GM18519 (cell line): ENCODE results near the gene PCDHA8.
"Not testable (repeated sequence)": the region's sequence is repeated elsewhere in the genome, so short reads cannot be mapped to it uniquely, and the experiment has no call there.

Experiments used
- ATAC-seq: cut with Tn5 transposase; IDR thresholded peaks from one replicate; pipeline ENCODE4 v1.9.1; 2021; ENCODE audit warnings: mild to moderate bottlenecking, moderate library complexity; ENCODE audit not compliant: unreplicated experiment, low FRiP score

The PCDHA8 gene, protein sequence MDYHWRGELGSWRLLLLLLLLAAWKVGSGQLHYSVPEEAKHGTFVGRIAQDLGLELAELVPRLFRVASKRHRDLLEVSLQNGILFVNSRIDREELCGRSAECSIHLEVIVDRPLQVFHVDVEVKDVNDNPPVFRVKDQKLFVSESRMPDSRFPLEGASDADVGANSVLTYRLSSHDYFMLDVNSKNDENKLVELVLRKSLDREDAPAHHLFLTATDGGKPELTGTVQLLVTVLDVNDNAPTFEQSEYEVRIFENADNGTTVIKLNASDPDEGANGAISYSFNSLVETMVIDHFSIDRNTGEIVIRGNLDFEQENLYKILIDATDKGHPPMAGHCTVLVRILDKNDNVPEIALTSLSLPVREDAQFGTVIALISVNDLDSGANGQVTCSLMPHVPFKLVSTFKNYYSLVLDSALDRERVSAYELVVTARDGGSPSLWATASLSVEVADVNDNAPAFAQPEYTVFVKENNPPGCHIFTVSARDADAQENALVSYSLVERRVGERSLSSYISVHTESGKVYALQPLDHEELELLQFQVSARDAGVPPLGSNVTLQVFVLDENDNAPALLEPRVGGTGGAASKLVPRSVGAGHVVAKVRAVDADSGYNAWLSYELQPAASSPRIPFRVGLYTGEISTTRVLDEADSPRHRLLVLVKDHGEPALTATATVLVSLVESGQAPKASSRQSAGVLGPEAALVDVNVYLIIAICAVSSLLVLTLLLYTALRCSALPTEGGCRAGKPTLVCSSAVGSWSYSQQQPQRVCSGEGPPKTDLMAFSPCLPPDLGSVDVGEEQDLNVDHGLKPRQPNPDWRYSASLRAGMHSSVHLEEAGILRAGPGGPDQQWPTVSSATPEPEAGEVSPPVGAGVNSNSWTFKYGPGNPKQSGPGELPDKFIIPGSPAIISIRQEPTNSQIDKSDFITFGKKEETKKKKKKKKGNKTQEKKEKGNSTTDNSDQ

DNA sequence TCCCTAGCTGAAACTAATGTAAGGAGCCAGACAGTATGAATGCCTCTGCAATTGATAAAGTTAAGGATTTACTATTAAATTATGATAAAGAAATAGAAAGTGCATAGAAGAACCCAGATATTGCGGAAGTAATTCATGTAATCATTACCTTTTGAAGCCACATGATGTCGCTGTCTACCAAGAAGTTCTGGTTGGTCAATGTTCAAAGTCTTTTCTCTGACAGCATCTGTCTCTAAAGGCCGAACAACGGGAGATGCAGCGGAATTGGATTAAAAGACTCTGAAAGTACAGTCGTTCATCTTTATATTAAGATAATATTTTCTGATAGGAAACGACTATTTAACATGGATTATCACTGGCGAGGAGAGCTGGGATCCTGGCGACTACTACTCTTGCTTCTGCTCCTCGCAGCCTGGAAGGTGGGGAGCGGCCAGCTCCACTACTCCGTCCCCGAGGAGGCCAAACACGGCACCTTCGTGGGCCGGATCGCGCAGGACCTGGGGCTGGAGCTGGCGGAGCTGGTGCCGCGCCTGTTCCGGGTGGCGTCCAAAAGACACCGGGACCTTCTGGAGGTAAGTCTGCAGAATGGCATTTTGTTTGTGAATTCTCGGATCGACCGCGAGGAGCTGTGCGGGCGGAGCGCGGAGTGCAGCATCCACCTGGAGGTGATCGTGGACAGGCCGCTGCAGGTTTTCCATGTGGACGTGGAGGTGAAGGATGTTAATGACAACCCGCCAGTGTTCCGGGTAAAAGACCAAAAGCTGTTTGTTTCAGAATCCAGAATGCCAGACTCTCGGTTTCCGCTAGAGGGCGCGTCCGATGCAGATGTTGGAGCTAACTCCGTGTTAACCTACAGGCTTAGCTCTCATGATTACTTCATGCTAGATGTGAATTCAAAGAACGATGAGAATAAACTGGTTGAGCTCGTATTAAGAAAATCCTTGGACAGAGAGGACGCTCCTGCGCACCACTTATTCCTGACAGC lies at the start of gene PCDHA8:
Gene PCDHA8, plus strand, starts transcription at position 210 of the 985 bp plus-strand sequence. Its CDS starts 135 bp downstream, at position 345.
- no peak for ATAC-seq

DNA sequence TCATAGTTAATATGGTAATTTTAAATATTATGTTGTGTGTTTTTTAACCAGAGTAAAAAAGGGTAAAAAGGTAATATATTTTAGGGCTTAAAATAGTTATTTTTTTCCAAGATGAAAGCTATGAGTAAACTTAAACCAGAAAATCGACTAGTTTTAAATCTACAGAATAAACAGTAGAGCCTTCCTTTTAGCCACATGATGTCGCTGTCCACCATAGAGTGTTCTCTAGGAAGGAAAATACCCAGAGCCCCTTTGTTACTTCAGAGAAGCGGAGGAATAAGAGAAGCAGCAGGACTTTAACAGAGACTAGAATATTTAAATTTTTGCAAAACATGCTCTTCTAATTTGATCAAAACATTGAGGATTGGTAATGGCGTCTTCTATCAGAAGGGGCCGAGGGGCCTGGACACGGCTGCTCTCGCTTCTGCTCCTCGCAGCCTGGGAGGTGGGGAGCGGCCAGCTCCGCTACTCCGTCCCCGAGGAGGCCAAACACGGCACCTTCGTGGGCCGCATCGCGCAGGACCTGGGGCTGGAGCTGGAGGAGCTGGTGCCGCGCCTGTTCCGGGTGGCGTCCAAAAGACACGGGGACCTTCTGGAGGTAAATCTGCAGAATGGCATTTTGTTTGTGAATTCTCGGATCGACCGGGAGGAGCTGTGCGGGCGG lies 46.3 kb upstream of the PCDHA8 start, which contains the start of gene PCDHA2:
Gene PCDHA2, plus strand, starts transcription at position 258 of the 664 bp plus-strand sequence.
- no peak for ATAC-seq

DNA sequence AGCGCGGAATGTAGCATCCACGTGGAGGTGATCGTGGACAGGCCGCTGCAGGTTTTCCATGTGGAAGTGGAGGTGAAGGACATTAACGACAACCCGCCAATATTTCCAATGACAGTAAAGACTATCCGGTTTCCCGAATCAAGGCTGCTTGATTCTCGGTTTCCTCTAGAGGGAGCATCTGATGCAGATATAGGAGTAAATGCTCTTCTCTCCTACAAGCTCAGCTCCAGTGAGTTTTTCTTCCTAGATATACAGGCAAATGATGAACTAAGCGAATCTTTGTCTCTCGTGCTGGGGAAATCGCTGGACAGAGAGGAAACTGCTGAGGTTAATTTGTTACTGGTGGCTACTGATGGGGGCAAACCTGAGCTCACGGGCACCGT lies 45.7 kb upstream of the PCDHA8 start:
- no peak for ATAC-seq

DNA sequence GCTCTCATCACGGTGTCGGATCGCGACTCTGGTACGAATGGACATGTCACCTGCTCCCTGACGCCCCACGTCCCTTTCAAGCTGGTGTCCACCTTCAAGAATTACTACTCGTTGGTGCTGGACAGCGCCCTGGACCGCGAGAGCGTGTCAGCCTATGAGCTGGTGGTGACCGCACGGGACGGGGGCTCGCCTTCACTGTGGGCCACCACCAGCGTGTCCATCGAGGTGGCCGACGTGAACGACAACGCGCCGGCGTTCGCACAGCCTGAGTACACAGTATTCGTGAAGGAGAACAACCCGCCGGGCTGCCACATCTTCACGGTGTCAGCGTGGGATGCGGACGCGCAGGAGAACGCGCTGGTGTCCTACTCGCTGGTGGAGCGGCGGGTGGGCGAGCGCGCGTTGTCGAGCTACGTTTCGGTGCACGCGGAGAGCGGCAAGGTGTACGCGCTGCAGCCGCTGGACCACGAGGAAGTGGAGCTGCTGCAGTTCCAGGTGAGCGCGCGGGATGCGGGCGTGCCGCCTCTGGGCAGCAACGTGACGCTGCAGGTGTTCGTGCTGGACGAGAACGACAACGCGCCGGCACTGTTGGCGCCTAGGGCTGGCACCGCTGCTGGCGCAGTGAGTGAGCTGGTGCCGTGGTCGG lies 44.8 kb upstream of the PCDHA8 start:
- not testable (repeated sequence) for ATAC-seq

DNA sequence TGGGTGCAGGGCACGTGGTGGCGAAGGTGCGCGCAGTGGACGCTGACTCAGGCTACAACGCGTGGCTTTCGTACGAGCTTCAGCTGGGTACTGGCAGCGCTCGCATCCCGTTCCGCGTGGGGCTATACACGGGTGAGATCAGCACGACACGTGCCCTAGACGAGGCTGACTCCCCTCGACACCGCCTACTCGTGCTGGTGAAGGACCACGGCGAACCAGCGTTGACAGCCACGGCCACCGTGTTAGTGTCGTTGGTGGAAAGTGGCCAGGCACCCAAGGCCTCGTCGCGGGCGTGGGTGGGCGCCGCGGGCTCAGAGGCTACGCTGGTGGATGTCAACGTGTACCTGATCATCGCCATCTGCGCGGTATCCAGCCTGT lies 44.3 kb upstream of the PCDHA8 start:
- no peak for ATAC-seq

DNA sequence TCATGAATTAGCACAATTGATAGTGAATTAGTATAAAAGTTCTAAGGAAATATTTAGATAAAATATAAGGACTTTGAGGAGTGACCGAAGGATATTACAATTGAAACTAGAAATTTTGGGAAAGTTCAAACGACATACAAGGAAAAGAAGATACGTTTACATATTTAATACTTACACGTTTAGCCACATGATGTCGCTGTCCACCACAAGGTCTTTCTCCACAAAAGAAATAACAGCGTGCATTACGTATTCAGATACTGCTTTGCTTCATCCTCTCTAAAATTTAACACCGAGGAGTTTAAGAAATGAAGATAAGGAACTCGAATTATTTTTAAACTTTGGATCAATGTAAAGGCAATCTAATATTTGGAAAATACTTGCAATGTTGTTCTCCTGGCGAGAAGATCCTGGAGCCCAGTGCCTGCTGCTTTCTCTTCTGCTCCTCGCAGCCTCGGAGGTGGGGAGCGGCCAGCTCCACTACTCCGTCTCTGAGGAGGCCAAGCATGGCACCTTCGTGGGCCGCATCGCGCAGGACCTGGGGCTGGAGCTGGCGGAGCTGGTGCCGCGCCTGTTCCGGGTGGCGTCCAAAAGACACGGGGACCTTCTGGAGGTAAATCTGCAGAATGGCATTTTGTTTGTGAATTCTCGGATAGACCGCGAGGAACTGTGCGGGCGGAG lies 40.0 kb upstream of the PCDHA8 start, which contains the start of gene PCDHA3:
Gene PCDHA3, plus strand, starts transcription at position 242 of the 678 bp plus-strand sequence.
- ATAC-seq: no peak

DNA sequence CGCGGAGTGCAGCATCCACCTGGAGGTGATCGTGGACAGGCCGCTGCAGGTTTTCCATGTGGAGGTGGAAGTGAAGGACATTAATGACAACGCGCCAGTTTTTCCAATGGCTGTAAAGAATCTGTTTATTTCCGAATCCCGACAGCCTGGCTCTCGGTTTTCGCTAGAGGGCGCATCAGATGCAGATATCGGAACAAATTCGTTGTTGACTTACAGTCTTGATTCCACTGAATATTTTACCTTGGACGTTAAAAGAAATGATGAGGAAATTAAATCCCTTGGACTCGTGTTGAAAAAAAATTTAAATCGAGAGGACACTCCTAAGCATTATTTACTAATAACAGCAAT lies 39.5 kb upstream of the PCDHA8 start:
- ATAC-seq: no peak

DNA sequence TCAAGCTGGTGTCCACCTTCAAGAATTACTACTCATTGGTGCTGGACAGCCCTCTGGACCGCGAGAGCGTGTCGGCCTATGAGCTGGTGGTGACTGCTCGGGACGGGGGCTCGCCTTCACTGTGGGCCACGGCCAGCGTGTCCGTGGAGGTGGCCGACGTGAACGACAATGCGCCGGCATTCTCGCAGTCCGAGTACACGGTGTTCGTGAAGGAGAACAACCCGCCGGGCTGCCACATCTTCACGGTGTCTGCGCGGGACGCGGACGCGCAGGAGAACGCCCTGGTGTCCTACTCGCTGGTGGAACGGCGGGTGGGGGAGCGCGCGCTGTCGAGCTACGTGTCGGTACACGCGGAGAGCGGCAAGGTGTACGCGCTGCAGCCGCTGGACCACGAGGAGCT lies 38.6 kb upstream of the PCDHA8 start:
- not testable (repeated sequence) for ATAC-seq

DNA sequence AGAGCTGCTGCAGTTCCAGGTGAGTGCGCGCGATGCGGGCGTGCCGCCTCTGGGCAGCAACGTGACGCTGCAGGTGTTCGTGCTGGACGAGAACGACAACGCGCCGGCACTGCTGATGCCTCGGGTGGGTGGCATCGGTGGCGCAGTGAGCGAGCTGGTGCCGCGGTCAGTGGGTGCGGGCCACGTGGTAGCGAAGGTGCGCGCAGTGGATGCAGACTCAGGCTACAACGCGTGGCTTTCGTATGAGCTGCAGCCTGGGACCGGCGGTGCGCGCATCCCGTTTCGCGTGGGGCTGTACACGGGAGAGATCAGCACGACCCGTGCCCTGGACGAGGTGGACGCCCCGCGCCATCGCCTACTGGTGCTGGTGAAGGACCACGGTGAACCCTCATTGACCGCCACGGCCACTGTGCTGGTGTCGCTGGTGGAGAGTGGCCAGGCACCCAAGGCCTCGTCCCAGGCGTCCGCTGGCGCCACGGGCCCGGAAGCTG lies 38.2 kb upstream of the PCDHA8 start:
- no peak for ATAC-seq

DNA sequence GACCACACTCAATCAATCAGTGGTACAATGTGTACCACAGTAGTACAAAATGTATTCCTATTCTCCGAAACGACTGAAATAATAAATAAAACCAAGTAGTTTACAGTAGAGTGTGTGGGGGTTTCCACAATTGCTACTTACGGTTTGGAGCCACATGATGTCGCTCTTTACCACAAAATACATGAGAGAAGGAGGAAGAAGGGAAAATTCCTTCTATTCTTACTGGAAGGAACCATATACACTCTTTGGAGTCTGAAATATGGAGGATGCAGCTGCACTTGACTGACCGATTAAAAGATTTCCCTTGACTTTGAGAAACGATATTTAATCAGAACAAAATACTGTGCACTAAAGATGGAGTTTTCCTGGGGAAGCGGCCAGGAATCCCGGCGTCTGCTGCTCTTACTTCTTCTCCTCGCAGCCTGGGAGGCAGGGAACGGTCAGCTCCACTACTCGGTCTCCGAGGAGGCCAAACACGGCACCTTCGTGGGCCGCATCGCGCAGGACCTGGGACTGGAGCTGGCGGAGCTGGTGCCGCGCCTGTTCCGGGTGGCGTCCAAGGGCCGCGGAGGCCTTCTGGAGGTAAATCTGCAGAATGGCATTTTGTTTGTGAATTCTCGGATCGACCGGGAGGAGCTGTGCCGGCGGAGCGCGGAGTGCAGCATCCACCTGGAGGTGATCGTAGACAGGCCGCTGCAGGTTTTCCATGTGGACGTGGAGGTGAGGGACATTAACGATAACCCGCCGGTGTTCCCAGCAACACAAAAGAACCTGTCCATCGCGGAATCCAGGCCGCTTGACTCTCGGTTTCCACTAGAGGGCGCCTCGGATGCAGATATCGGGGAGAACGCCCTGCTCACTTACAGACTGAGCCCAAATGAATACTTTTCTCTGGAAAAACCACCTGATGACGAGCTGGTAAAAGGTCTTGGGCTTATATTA lies 33.9 kb upstream of the PCDHA8 start, which contains the start of gene PCDHA4:
Gene PCDHA4, plus strand, starts transcription at position 235 of the 942 bp plus-strand sequence.
- no peak for ATAC-seq

DNA sequence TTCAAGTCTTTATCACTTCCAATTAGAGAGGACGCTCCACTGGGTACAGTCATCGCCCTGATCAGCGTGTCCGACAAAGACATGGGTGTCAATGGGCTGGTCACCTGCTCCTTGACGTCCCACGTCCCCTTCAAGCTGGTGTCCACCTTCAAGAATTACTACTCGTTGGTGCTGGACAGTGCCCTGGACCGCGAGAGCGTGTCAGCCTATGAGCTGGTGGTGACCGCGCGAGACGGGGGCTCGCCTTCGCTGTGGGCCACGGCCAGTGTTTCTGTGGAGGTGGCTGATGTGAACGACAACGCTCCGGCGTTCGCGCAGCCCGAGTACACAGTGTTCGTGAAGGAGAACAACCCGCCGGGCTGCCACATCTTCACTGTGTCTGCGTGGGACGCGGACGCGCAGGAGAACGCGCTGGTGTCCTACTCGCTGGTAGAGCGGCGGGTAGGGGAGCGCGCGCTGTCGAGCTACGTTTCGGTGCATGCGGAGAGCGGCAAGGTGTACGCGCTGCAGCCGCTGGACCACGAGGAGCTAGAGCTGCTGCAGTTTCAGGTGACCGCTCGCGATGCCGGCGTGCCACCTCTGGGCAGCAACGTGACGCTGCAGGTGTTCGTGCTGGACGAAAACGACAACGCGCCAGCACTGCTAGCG lies 32.6 kb upstream of the PCDHA8 start:
- not testable (repeated sequence) for ATAC-seq

DNA sequence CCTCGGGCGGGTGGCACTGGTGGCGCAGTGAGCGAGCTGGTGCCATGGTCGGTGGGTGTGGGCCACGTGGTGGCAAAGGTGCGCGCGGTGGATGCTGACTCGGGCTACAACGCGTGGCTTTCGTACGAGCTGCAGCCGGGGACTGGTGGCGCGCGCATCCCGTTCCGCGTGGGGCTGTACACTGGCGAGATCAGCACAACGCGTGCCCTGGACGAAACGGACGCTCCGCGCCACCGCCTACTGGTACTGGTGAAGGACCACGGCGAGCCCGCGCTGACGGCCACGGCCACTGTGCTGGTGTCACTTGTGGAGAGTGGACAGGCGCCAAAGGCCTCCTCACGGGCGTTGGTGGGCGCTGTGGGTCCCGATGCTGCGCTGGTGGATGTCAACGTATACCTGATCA lies 32.1 kb upstream of the PCDHA8 start:
- ATAC-seq: no peak

DNA sequence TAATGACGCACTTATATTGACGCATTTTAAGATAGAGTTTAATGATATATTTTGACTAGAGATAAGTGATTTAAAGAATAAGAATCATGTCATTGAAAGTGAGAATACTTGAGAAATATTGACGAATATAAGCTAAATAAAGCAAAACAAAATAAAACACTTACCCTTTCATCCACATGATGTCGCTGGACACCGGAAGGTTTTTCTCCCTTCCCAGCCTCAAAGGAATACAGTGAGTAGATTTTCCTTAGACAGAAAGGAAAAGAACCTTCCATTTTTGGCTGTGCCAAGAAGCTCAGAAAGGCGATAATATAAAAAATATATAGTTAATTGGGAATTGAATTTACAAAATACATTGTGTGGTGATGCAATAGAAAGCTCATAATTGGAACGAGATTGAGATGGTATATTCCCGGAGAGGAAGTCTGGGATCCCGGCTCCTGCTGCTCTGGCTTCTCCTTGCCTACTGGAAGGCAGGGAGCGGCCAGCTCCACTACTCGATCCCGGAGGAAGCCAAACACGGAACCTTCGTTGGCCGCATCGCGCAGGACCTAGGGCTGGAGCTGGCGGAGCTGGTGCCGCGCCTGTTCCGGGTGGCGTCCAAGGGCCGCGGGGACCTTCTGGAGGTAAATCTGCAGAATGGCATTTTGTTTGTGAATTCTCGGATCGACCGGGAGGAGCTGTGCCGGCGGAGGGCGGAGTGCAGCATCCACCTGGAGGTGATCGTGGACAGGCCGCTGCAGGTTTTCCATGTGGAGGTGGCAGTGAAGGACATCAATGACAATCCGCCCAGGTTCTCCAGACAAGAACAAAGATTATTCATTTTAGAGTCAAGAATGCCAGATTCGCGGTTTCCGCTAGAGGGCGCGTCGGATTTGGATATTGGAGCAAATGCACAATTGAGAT lies 19.4 kb upstream of the PCDHA8 start, which contains the start of gene PCDHA5:
Gene PCDHA5, plus strand, starts transcription at position 239 of the 906 bp plus-strand sequence.
- no peak for ATAC-seq

DNA sequence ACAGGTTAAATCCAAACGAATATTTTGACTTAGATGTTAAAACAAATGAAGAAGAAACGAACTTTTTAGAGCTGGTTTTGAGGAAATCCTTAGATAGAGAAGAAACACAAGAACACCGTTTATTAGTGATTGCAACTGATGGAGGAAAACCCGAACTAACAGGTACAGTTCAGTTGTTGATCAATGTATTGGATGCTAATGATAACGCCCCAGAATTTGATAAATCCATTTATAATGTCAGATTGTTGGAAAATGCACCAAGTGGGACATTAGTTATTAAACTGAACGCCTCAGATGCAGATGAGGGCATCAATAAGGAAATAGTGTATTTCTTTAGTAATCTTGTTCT lies 18.7 kb upstream of the PCDHA8 start:
- no peak for ATAC-seq

DNA sequence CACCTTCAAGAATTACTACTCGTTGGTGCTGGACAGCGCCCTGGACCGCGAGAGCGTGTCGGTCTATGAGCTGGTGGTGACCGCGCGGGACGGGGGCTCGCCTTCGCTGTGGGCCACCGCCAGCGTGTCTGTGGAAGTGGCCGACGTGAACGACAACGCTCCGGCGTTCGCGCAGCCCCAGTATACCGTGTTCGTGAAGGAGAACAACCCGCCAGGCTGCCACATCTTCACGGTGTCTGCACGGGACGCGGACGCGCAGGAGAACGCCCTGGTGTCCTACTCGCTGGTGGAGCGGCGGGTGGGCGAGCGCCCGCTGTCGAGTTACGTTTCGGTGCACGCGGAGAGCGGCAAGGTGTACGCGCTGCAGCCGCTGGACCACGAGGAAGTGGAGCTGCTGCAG lies 18.0 kb upstream of the PCDHA8 start:
- ATAC-seq: not testable (repeated sequence)

DNA sequence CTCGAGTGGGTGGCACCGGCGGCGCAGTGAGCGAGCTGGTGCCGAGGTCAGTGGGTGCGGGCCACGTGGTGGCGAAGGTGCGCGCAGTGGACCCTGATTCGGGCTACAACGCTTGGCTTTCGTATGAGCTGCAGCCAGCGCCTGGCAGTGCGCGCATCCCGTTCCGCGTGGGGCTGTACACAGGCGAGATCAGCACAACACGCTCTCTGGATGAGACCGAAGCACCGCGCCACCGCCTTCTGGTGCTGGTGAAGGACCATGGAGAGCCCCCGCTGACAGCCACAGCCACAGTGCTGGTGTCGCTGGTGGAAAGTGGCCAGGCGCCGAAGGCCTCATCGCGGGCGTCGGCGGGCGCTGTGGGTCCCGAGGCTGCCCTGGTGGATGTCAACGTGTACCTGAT lies 17.5 kb upstream of the PCDHA8 start:
- no peak for ATAC-seq
